HEK293T (cell line): ENCODE data around the gene SLC9A7.

Experiments
- CTCF ChIA-PET: fragments of 350-600 bp; formaldehyde crosslinking; extraction: SDS; loops from one replicate; lab custom pipeline; 2021; ENCODE audit warnings: antibody characterized with exemption, inconsistent platforms; lab: Yijun Ruan, JAX
- POLR2A ChIA-PET: fragments of 350-600 bp; formaldehyde crosslinking; extraction: SDS; loops from one replicate; lab custom pipeline; 2020; ENCODE audit warnings: antibody characterized with exemption, inconsistent platforms; lab: Yijun Ruan, JAX
- DNase-seq: peaks from one replicate; pipeline ENCODE4 v3.0.0; 2012; ENCODE audit warnings: mixed read lengths; ENCODE audit errors: extremely low spot score
- ARNT ChIP-seq: fragments of 450-650 bp; IDR thresholded peaks from 2 replicates; pipeline ENCODE4 v1.6.1; 2017; ENCODE audit warnings: mild to moderate bottlenecking
- BHLHE40 ChIP-seq: fragments of 450-650 bp; IDR thresholded peaks from 2 replicates; pipeline ENCODE4 v1.6.1; 2016; ENCODE audit warnings: mild to moderate bottlenecking, moderate library complexity, borderline replicate concordance
- CTBP1 ChIP-seq: fragments of 450-650 bp; IDR thresholded peaks from 2 replicates; pipeline ENCODE4 v1.6.1; 2016; ENCODE audit warnings: borderline replicate concordance
- ELF4 ChIP-seq: fragments of 450-650 bp; IDR thresholded peaks from 2 replicates; pipeline ENCODE4 v1.6.1; 2017; ENCODE audit warnings: antibody characterized with exemption
- FOXA1 ChIP-seq: fragments of 450-650 bp; IDR thresholded peaks from 2 replicates; pipeline ENCODE4 v1.6.1; 2016; ENCODE audit warnings: mild to moderate bottlenecking
- FOXK2 ChIP-seq: fragments of 450-650 bp; IDR thresholded peaks from 2 replicates; pipeline ENCODE4 v1.6.1; 2016; ENCODE audit warnings: mild to moderate bottlenecking
- FOXM1 ChIP-seq: fragments of 450-650 bp; IDR thresholded peaks from 2 replicates; pipeline ENCODE4 v1.6.1; 2017; ENCODE audit warnings: mild to moderate bottlenecking, borderline replicate concordance
- HDGF ChIP-seq: fragments of 450-650 bp; IDR thresholded peaks from 2 replicates; pipeline ENCODE4 v1.6.1; 2017; ENCODE audit warnings: antibody characterized with exemption, borderline replicate concordance
- L3MBTL2 ChIP-seq: fragments of 450-650 bp; conservative IDR thresholded peaks from 2 replicates; pipeline ENCODE4 v1.6.1; 2016; ENCODE audit warnings: mild to moderate bottlenecking
- LEF1 ChIP-seq: fragments of 450-650 bp; IDR thresholded peaks from 2 replicates; pipeline ENCODE4 v1.6.1; 2017; ENCODE audit warnings: mild to moderate bottlenecking, borderline replicate concordance
- NFRKB ChIP-seq: fragments of 450-650 bp; IDR thresholded peaks from 2 replicates; pipeline ENCODE4 v1.6.1; 2016; ENCODE audit warnings: mild to moderate bottlenecking, moderate library complexity
- SP1 ChIP-seq: fragments of 450-650 bp; IDR thresholded peaks from 2 replicates; pipeline ENCODE4 v1.6.1; 2017
- SUZ12 ChIP-seq: fragments of 450-650 bp; IDR thresholded peaks from 2 replicates; pipeline ENCODE4 v1.6.1; 2016; ENCODE audit warnings: mild to moderate bottlenecking
- TARDBP ChIP-seq: fragments of 450-650 bp; IDR thresholded peaks from 2 replicates; pipeline ENCODE4 v1.6.1; 2016
- ZNF384 ChIP-seq: fragments of 450-650 bp; IDR thresholded peaks from 2 replicates; pipeline ENCODE4 v1.6.1; 2016
- TF ChIP-seq, protein P1 (sequence below): fragments of 450-650 bp; IDR thresholded peaks from 2 replicates; pipeline ENCODE4 v1.6.1; 2016

The SLC9A7 gene

DNA sequence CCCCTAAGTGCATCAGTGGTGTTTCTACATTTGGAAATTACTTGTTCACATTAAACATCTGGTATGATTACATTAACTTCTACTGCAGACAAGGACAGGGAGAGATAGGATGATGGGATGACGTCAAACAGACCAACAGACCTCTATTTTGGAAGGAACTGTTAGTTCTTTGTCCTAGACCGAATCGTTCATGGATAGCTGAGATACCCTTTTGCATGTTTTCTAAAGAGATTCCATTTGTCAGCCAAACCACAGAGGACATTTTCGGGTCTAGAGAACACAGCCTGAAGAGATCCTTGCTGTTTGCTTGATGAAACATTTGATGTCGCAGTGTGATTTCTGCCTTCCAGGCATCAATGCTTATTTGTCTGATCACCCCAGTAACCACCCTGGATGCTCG is 157.6 kb downstream of the SLC9A7 start:
- POLR2A ChIA-PET: no interaction called here
- CTCF ChIA-PET: no interaction called here
- TF ChIP-seq ZNF384: no peak
- TF ChIP-seq FOXM1: no peak
- no peak for TF ChIP-seq FOXK2
- TF ChIP-seq LEF1: no peak
- TF ChIP-seq BHLHE40: no peak
- no peak for TF ChIP-seq CTBP1
- TF ChIP-seq ELF4: no peak
- no peak for DNase-seq

DNA sequence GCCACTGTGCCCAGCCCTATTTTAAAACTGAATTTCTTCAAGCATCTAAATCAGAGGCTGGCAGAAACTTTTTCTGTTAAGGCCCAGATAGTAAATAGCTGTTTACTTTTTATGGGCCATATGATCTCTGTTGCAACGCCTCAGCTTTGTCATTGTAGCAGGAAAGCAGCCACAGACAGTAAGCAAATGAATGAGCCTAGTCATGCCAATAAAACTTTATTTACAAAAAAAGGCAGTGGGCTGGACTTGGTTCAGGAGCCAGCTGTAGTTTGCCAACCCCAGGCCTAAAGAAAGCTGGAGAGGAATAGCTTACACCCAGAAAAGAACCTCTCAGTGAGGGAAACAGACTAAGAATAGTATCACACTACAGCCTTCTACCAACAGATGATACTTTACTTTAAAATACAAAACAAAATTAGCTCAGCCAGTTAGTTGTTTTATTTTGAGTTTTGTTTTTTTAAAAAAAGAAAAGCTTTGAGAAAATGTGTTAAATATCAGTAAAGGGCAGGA is 159.8 kb downstream of the SLC9A7 start:
- CTCF ChIA-PET: interaction anchor here (0.7 kb wide), 1 partner anchor 373 kb away, joined by 3 read pairs; no protein-coding TSS in a partner anchor
- POLR2A ChIA-PET: no interaction called here
- DNase-seq: no peak
- TF ChIP-seq L3MBTL2 (no peak), TARDBP (no peak), FOXA1 (no peak), HDGF (no peak), ZNF384 (no peak), CTBP1 (no peak), LEF1 (no peak), SUZ12 (no peak), FOXK2 (no peak), SP1 (no peak), FOXM1 (no peak), BHLHE40 (no peak), NFRKB (no peak), ELF4 (no peak), ARNT (no peak)
- TF ChIP-seq, protein P1, sequence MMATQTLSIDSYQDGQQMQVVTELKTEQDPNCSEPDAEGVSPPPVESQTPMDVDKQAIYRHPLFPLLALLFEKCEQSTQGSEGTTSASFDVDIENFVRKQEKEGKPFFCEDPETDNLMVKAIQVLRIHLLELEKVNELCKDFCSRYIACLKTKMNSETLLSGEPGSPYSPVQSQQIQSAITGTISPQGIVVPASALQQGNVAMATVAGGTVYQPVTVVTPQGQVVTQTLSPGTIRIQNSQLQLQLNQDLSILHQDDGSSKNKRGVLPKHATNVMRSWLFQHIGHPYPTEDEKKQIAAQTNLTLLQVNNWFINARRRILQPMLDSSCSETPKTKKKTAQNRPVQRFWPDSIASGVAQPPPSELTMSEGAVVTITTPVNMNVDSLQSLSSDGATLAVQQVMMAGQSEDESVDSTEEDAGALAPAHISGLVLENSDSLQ: no peak

DNA sequence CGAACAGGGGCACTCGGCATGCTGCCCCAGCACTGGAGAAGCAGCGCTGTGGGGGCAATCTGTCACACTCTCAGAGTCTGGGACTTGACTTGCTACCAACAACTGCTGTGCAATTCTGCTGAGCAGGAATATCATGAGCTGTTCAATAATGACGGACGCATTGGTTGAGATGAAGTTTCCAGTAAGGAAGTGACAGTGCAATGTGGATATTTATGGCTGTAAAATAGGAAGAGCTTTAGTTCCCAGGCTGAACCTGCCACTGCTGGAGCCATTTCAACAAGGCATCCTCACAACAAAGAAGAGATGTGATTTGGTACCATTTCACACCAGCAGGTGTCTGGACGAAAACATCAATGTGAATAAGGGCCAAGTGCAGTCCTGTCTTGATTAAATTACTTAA is 161.1 kb downstream of the SLC9A7 start:
- DNase-seq: no peak
- ChIA-PET CTCF (no interaction called here), POLR2A (no interaction called here)
- TF ChIP-seq ELF4: no peak
- no peak for TF ChIP-seq FOXK2
- TF ChIP-seq FOXM1: no peak
- TF ChIP-seq FOXA1: no peak
- TF ChIP-seq L3MBTL2: no peak
- no peak for TF ChIP-seq ARNT
- TF ChIP-seq, protein P1: no peak
- TF ChIP-seq ZNF384: no peak
- TF ChIP-seq CTBP1: no peak
- no peak for TF ChIP-seq BHLHE40
- no peak for TF ChIP-seq LEF1
- no peak for TF ChIP-seq NFRKB
- TF ChIP-seq SUZ12: no peak

DNA sequence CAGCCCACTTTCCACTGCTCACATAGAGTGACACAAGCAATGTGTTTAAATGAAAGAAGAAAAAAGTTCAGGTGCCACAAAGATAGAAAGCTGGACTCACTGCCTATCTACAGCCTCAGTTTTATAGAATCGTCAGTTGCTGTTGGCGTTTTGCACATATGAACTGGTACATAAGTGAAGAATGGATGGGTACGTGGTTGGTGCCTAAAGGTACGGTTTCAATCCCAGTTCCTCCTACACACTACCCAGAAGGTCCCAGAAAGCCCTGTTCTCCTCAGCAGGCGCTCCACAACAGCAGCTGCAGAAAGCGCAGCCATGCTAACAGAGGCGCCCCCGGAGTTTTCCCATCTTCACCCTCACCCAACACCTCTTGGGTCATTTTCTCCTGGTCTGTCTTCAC is 161.7 kb downstream of the SLC9A7 start:
- DNase-seq: no peak
- ChIA-PET POLR2A (no interaction called here), CTCF (no interaction called here)
- TF ChIP-seq ELF4: no peak
- no peak for TF ChIP-seq CTBP1
- TF ChIP-seq FOXA1: no peak
- no peak for TF ChIP-seq FOXM1
- no peak for TF ChIP-seq L3MBTL2
- TF ChIP-seq HDGF: no peak
- TF ChIP-seq SP1: no peak
- no peak for TF ChIP-seq LEF1
- TF ChIP-seq NFRKB: no peak
- no peak for TF ChIP-seq TARDBP
- TF ChIP-seq FOXK2: no peak
- no peak for TF ChIP-seq ZNF384
- TF ChIP-seq, protein P1: no peak
- no peak for TF ChIP-seq ARNT
- TF ChIP-seq BHLHE40: no peak
- TF ChIP-seq SUZ12: no peak

DNA sequence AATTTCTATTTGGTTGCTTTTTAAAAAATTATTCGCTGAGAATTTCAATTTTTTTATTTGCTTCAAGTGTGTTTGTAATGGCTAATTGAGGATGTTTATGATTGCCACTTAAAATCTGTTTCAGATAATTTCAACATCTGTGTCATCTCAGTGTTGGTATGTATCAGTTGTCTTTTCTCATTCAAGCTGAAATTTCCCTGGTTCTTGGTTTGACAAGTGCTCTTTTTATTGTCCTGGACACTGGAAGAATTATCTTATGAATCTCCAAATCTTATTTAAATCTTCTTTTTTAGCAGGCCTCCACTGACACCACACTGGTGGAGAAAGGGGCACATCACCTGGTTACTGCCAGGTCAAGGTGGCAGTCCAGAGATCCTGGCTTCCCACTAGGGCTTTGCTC is 163.8 kb downstream of the SLC9A7 start:
- TF ChIP-seq ZNF384 (no peak), HDGF (no peak)
- POLR2A ChIA-PET: no interaction called here
- DNase-seq: no peak
- CTCF ChIA-PET: no interaction called here

DNA sequence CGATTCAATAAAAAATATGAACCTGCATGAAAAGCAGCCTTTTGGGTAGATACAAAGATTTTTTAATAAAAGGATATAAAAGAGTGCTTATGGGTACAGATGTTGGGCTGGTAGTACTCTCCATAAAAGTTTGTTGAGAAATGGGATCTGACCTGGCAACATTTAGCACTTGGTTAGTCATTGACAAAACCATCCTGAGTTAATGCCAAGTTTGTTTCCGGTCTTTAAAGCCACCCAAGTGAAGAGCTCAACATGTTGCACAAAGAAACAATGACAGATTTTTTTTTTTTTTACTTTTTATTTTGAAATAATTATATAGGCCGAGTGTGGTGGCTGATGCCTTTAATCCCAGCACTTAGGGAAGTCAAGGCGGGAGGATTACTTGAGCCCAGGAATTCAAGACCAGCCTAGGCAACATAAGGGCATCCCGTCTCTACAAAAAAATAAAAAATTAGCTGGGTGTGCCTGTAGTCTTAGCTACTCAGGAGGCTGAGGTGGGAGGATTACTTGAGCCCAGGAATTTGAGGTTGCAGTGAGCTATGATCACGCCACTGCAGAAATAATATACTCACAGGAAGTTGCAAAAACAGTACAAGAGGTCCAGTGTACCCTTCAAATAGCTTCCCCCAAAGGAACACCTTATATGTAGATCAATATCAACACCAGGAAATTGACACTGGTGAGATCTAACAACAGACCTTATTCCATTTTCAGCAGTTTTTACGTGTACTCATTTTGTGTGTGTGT is 168.8 kb downstream of the SLC9A7 start:
- CTCF ChIA-PET: no interaction called here
- POLR2A ChIA-PET: no interaction called here
- no peak for DNase-seq
- TF ChIP-seq FOXK2: no peak
- no peak for TF ChIP-seq LEF1
- TF ChIP-seq NFRKB: no peak
- TF ChIP-seq ZNF384: no peak
- no peak for TF ChIP-seq L3MBTL2
- no peak for TF ChIP-seq FOXA1
- no peak for TF ChIP-seq HDGF
- TF ChIP-seq BHLHE40: no peak
- TF ChIP-seq ARNT: no peak
- TF ChIP-seq SP1: no peak
- TF ChIP-seq FOXM1: no peak
- TF ChIP-seq SUZ12: no peak
- no peak for TF ChIP-seq ELF4
- no peak for TF ChIP-seq CTBP1
- TF ChIP-seq TARDBP: no peak
- TF ChIP-seq, protein P1: no peak
